Activated CD4-positive, alpha-beta T cell treated with anti-CD3 and anti-CD28 coated beads, Interleukin-10, Interleukin-2, amounts not matched to agents 100 ng/mL and 50 ng/mL, durations not matched to agents 16 hours and 8 hours (primary cell): ENCODE results near the gene HIPK4.
A peak's percentile ranks its signal among the peaks of the same experiment; 100 is the strongest.
"Not testable (repeated sequence)": the region's sequence is repeated elsewhere in the genome, so short reads cannot be mapped to it uniquely, and the experiment has no call there.

Experiments used
- DNase-seq: peaks from one replicate; pipeline ENCODE4 v3.0.0-alpha.2; 2020

The HIPK4 gene

GRCh38 chr19:40390084-40390742, at the start of gene HIPK4:
Gene HIPK4, minus strand, starts transcription at chr19:40390181. Its CDS starts 279 bp downstream, at chr19:40389902.
- no peak for DNase-seq

- DNase-seq, result no peak
These were observed 48.3 kb upstream of the HIPK4 start for GRCh38 chr19:40438284-40438683.

GRCh38 chr19:40433391-40434216, 43.6 kb upstream of the HIPK4 start:
- DNase-seq, result peak; percentile 61

GRCh38 chr19:40432760-40433159, 42.8 kb upstream of the HIPK4 start:
- not testable (repeated sequence) for DNase-seq

GRCh38 chr19:40431698-40432097, 41.7 kb upstream of the HIPK4 start:
- DNase-seq, result no peak

- not testable (repeated sequence) for DNase-seq
These were observed 40.3 kb upstream of the HIPK4 start for GRCh38 chr19:40430242-40430641.

- DNase-seq, result not testable (repeated sequence)
These were observed 38.2 kb upstream of the HIPK4 start for GRCh38 chr19:40428197-40428596.

- DNase-seq, result peak; percentile 100
These were observed 35.7 kb upstream of the HIPK4 start, which contains the start of gene SERTAD1 for GRCh38 chr19:40425450-40426287. Gene SERTAD1, minus strand, starts transcription at chr19:40425992. Its CDS starts 2,446 bp downstream, at chr19:40423546.

GRCh38 chr19:40424637-40425449, 34.9 kb upstream of the HIPK4 start:
- peak; percentile 22 for DNase-seq

GRCh38 chr19:40423938-40424337, 34.0 kb upstream of the HIPK4 start:
- no peak for DNase-seq

GRCh38 chr19:40422748-40423566, 33.0 kb upstream of the HIPK4 start:
- no peak for DNase-seq

- DNase-seq, result no peak
These were observed 32.2 kb upstream of the HIPK4 start for GRCh38 chr19:40421993-40422747.

GRCh38 chr19:40420766-40421765, 31.1 kb upstream of the HIPK4 start:
- DNase-seq, result peak; percentile 86

GRCh38 chr19:40420451-40420765, 30.4 kb upstream of the HIPK4 start:
- no peak for DNase-seq

- DNase-seq, result no peak
These were observed 29.8 kb upstream of the HIPK4 start for GRCh38 chr19:40419780-40420179.

- no peak for DNase-seq
These were observed 29.2 kb upstream of the HIPK4 start for GRCh38 chr19:40419066-40419612.

- no peak for DNase-seq
These were observed 28.1 kb upstream of the HIPK4 start for GRCh38 chr19:40418040-40418439.

GRCh38 chr19:40417643-40417981, 27.6 kb upstream of the HIPK4 start:
- DNase-seq, result no peak
